A549 (cell line): ENCODE data around the gene KLHL24. TPM values are rescaled to one million over a fixed set of nuclear protein-coding genes. Genes with fewer than 3 reads are reported as not detected.

ENCODE experiments used
- ATAC-seq, 2 experiments: fragments of 200-7000 bp in 1 of 2; fragments of >200 bp in 1 of 2; cut with Nextera tagmentation in 1 of 2; cut with Tn5 transposase in 1 of 2; 3 replicates each; pipeline versions ENCODE4 v1.8.0 to v1.9.1; 2018 to 2020; ENCODE audit warnings: mild to moderate bottlenecking in 1 of 2, moderate library complexity in 1 of 2
- CTCF ChIA-PET: fragments of 300-600 bp; sonication (Branson Sonifier 250); formaldehyde crosslinking; extraction: SDS; loops from one replicate; lab custom pipeline; 2021; ENCODE audit warnings: antibody characterized with exemption, inconsistent platforms; lab: Yijun Ruan, JAX
- POLR2A ChIA-PET: fragments of 350-600 bp; formaldehyde crosslinking; extraction: SDS; loops from one replicate; lab custom pipeline; 2021; ENCODE audit warnings: antibody characterized with exemption, inconsistent platforms; lab: Yijun Ruan, JAX
- DNase-seq, 2 experiments: peaks; one replicate each; pipeline versions ENCODE4 v3.0.0 to v3.0.0-alpha.2; 2011 to 2016; ENCODE audit warnings: low read depth in 1 of 2, low spot score in 1 of 2
- FAIRE-seq: peaks from 2 replicates; lab custom pipeline; 2011; peaks lifted over from hg19 to GRCh38; lab: Jason Lieb, UNC
- H3K27ac ChIP-seq, 2 experiments: fragments of >200 bp; sonication (Bioruptor Twin); formaldehyde crosslinking; 3 replicates each; pipeline ENCODE4 v1.5.1; 2016 to 2017
- H3K4me1 ChIP-seq: fragments of >200 bp; sonication (Bioruptor Twin); formaldehyde crosslinking; 3 replicates; pipeline ENCODE4 v1.6.1; 2016
- H3K4me2 ChIP-seq: fragments of >200 bp; sonication (Bioruptor Twin); formaldehyde crosslinking; 3 replicates; pipeline ENCODE4 v1.6.1; 2016
- H3K4me3 ChIP-seq: fragments of >200 bp; sonication (Bioruptor Twin); formaldehyde crosslinking; 3 replicates; pipeline ENCODE4 v1.5.1; 2016
- H3K9me3 ChIP-seq: fragments of >200 bp; sonication (Bioruptor Twin); formaldehyde crosslinking; 3 replicates; pipeline ENCODE4 v1.6.1; 2016
- ATOH8 ChIP-seq: fragments of 250-450 bp; sonication (Bioruptor Pico); IDR thresholded peaks from 2 replicates; pipeline ENCODE4 v1.5.0; 2020; ENCODE audit warnings: low read depth, mild to moderate bottlenecking, moderate library complexity
- BCL3 ChIP-seq: fragments of >200 bp; sonication (Bioruptor Twin); formaldehyde crosslinking; IDR thresholded peaks from 3 replicates; pipeline ENCODE4 v1.6.1; 2016
- CBX8 ChIP-seq: fragments of 200-600 bp; sonication (generic); IDR thresholded peaks from 2 replicates; pipeline ENCODE4 v1.6.1; 2016
- CEBPB ChIP-seq, 2 experiments: fragments of >200 bp in 1 of 2; sonication (Bioruptor Twin) in 1 of 2; formaldehyde crosslinking in 1 of 2; IDR thresholded peaks; 2 replicates each; pipeline ENCODE4 v1.6.1; 2012 to 2016
- CHD4 ChIP-seq: fragments of 200-600 bp; sonication (generic); IDR thresholded peaks from 2 replicates; pipeline ENCODE4 v1.6.1; 2016; ENCODE audit warnings: antibody characterized with exemption, mild to moderate bottlenecking, borderline replicate concordance
- E2F6 ChIP-seq: IDR thresholded peaks from 2 replicates; pipeline ENCODE4 v1.6.1; 2012; ENCODE audit warnings: low read depth, borderline replicate concordance
- FOSL2 ChIP-seq, 2 experiments: fragments of 450-650 bp in 1 of 2; fragments of >200 bp in 1 of 2; sonication (Bioruptor Twin) in 1 of 2; formaldehyde crosslinking; IDR thresholded peaks; 2 replicates each; pipeline versions ENCODE4 v1.5.0 to v1.6.1; 2016 to 2020; ENCODE audit warnings: mild to moderate bottlenecking in 1 of 2, moderate library complexity in 1 of 2
- HES2 ChIP-seq: fragments of >200 bp; sonication (Bioruptor Twin); formaldehyde crosslinking; IDR thresholded peaks from 2 replicates; pipeline ENCODE4 v1.6.1; 2016
- JUN ChIP-seq, 2 experiments: fragments of >200 bp; sonication (Bioruptor Twin); formaldehyde crosslinking; IDR thresholded peaks; 2 replicates in 1 of 2; 3 replicates in 1 of 2; pipeline ENCODE4 v1.6.1; 2016 to 2017
- KDM5A ChIP-seq: fragments of 200-600 bp; sonication (generic); IDR thresholded peaks from 2 replicates; pipeline ENCODE4 v1.6.1; 2016; ENCODE audit warnings: antibody characterized with exemption, mild to moderate bottlenecking
- PBX3 ChIP-seq: IDR thresholded peaks from 2 replicates; pipeline ENCODE4 v1.6.1; 2012
- RCOR1 ChIP-seq: fragments of 150-350 bp; IDR thresholded peaks from 2 replicates; pipeline ENCODE4 v1.6.1; 2014; ENCODE audit warnings: antibody characterized with exemption, low read length, low read depth
- REST ChIP-seq: fragments of 200-600 bp; sonication (generic); IDR thresholded peaks from 2 replicates; pipeline ENCODE4 v1.6.1; 2016; ENCODE audit warnings: antibody characterized with exemption, mild to moderate bottlenecking, moderate library complexity
- SMC3 ChIP-seq: fragments of >200 bp; sonication (Bioruptor Twin); formaldehyde crosslinking; IDR thresholded peaks from 3 replicates; pipeline ENCODE4 v1.6.1; 2018; ENCODE audit warnings: inconsistent platforms
- TFCP2L1 ChIP-seq: fragments of 250-450 bp; sonication (Bioruptor Pico); IDR thresholded peaks from 2 replicates; pipeline ENCODE4 v1.5.0; 2021; ENCODE audit warnings: mild to moderate bottlenecking
- ZC3H11A ChIP-seq: fragments of 450-650 bp; IDR thresholded peaks from 2 replicates; pipeline ENCODE4 v1.6.1; 2014; ENCODE audit warnings: antibody characterized with exemption, mild to moderate bottlenecking
- ZNF302 ChIP-seq: fragments of 250-450 bp; sonication (Bioruptor Pico); IDR thresholded peaks from 2 replicates; pipeline ENCODE4 v1.9.0; 2021; ENCODE audit warnings: inconsistent platforms, mild to moderate bottlenecking, moderate library complexity
- WGBS: methylation state at CpG from one replicate; pipeline ENCODE4 v1.1.6; 2017; ENCODE audit errors: missing lambda C conversion rate; 5-methylcytosine and 5-hydroxymethylcytosine counted together
- polyA plus RNA-seq, 4 experiments: library from polyadenylated mRNA; depleted of rRNA in 3 of 4; stranded (reverse); fragments of >200 nt; fragmentation: RNase III in 1 of 4; extraction: RNeasy Plus Mini Kit Qiagen cat#74134 plus additional on column Dnase treatment in 1 of 4; gene quantifications; 2 replicates in 3 of 4; 3 replicates in 1 of 4; pipeline ENCODE4 v1.2.3, GENCODE V29; 2011 to 2017

Gene KLHL24
- polyA plus RNA-seq, 2 of the 4 experiments (the other 2 are of a cell fraction): 4.0 to 11.9 TPM

GRCh38 chr3:183692436-183692835, 57.0 kb downstream of the KLHL24 start:
- no peak overlapping the region for H3K4me2 ChIP-seq
- no peak overlapping the region for H3K27ac ChIP-seq
- FAIRE-seq: no peak
- 95% methylated on average over 10 of the region's 10 CpGs for WGBS
- ChIA-PET POLR2A (no interaction called here), CTCF (interaction anchor here (1.0 to 1.7 kb wide), 3 partner anchors 43 to 223 kb away, joined by 3 read pairs; no protein-coding TSS in a partner anchor)
- H3K4me3 ChIP-seq: no peak overlapping the region
- H3K9me3 ChIP-seq: no peaks in the 10 kb centered on the region
- no peak for DNase-seq
- H3K4me1 ChIP-seq: peaks cover 8% of the 10 kb centered on the region
- TF ChIP-seq E2F6: no peak
- no peak for TF ChIP-seq CBX8
- ATAC-seq: peak in 1 of 2 experiments; percentile 22; a peak in 1 of 6 replicates

GRCh38 chr3:183695569-183696364, 60.3 kb downstream of the KLHL24 start:
- no peak for ATAC-seq
- POLR2A ChIA-PET: no interaction called here
- DNase-seq: no peak

More at GRCh38 chr3:183695569-183696364, 60.3 kb downstream of the KLHL24 start:
- peaks cover 15% of the 10 kb centered on the region; the same call in 2 of the 3 replicates for H3K4me1 ChIP-seq
- H3K4me2 ChIP-seq: no peak overlapping the region
- CTCF ChIA-PET: interaction anchor here (0.7 to 1.2 kb wide), 4 partner anchors 10 to 268 kb away, joined by 3 to 4 read pairs (median 3); no protein-coding TSS in a partner anchor
- 89% methylated on average over 7 of the region's 7 CpGs for WGBS
- no peaks in the 10 kb centered on the region for H3K9me3 ChIP-seq
- no peak overlapping the region for H3K27ac ChIP-seq
- FAIRE-seq: no peak
- H3K4me3 ChIP-seq: no peak overlapping the region
- TF ChIP-seq JUN (IDR thresholded peaks at IDR 0.05) (no peak), REST (no peak), PBX3 (no peak), CHD4 (no peak), CEBPB (IDR thresholded peaks at IDR 0.05) (no peak), TFCP2L1 (CRISPR knock-in tag) (no peak), ZNF302 (CRISPR knock-in tag) (no peak), BCL3 (no peak), ZC3H11A (no peak), KDM5A (no peak), FOSL2 (IDR thresholded peaks at IDR 0.05) (no peak), FOSL2 (CRISPR knock-in tag; IDR thresholded peaks at IDR 0.05) (no peak), ATOH8 (CRISPR knock-in tag) (no peak), RCOR1 (no peak), SMC3 (no peak), HES2 (no peak)
